HepG2 (cell line): ENCODE results near the gene LRRC3C. TPM values are rescaled to one million over a fixed set of nuclear protein-coding genes. Genes with fewer than 3 reads are reported as not detected.

Experiments
- ARNT ChIP-seq: fragments of 450-650 bp; IDR thresholded peaks from 2 replicates; pipeline ENCODE4 v1.6.1; 2017
- ETV6 ChIP-seq: sonication (generic); formaldehyde crosslinking; conservative IDR thresholded peaks from 2 replicates; pipeline ENCODE4 v1.4.0; 2020; ENCODE audit warnings: missing genetic modification reagents
- GATAD2A ChIP-seq: IDR thresholded peaks from 2 replicates; pipeline ENCODE4 v1.6.1; 2016
- KLF16 ChIP-seq, 2 experiments: sonication (generic) in 1 of 2; formaldehyde crosslinking in 1 of 2; IDR thresholded peaks; 2 replicates each; pipeline versions ENCODE4 v1.6.1 to v1.8.0; 2016 to 2023; ENCODE audit warnings: missing genetic modification reagents in 2 of 2, missing compliant biosample characterization in 1 of 2
- MIXL1 ChIP-seq: IDR thresholded peaks from 2 replicates; pipeline ENCODE4 v1.6.1; 2016
- SMC3 ChIP-seq: IDR thresholded peaks from 2 replicates; pipeline ENCODE4 v1.6.1; 2011; ENCODE audit warnings: low read length, improper control_type of control experiment
- SYNCRIP ChIP-seq: fragments of 200-400 bp; formaldehyde crosslinking; IDR thresholded peaks from 2 replicates; pipeline ENCODE4 v1.6.1; 2018; ENCODE audit warnings: mild to moderate bottlenecking, low read depth, low read length; ENCODE audit not compliant: insufficient read depth
- TARDBP ChIP-seq: sonication (generic); formaldehyde crosslinking; IDR thresholded peaks from 2 replicates; pipeline ENCODE4 v1.8.0; 2022; ENCODE audit warnings: mild to moderate bottlenecking, missing genetic modification reagents
- THRA ChIP-seq: sonication (generic); formaldehyde crosslinking; IDR thresholded peaks from 2 replicates; pipeline ENCODE4 v1.4.0; 2020; ENCODE audit warnings: missing genetic modification reagents, borderline replicate concordance
- ZBTB25 ChIP-seq: IDR thresholded peaks from 2 replicates; pipeline ENCODE4 v1.6.1; 2018; ENCODE audit warnings: missing genetic modification reagents
- ZNF224 ChIP-seq: sonication (generic); formaldehyde crosslinking; IDR thresholded peaks from 2 replicates; pipeline ENCODE4 v1.5.0; 2020; ENCODE audit warnings: mild to moderate bottlenecking, missing genetic modification reagents
- ZNF230 ChIP-seq: sonication (generic); formaldehyde crosslinking; IDR thresholded peaks from 2 replicates; pipeline ENCODE4 v1.4.0; 2020; ENCODE audit warnings: mild to moderate bottlenecking, missing genetic modification reagents
- ZNF446 ChIP-seq: sonication (generic); formaldehyde crosslinking; IDR thresholded peaks from 2 replicates; pipeline ENCODE4 v1.5.0; 2020; ENCODE audit warnings: mild to moderate bottlenecking, missing genetic modification reagents
- polyA plus RNA-seq, 8 experiments: library from polyadenylated mRNA; depleted of rRNA in 3 of 8; stranded (reverse) in 7 of 8; unstranded in 1 of 8; fragments of >200 nt; fragmentation: Illumina TruSeq in 4 of 8; extraction: Trizol in 4 of 8; gene quantifications; 2 replicates each; pipeline versions ENCODE4 v1.2.1 to v1.2.3, GENCODE V29; 2011 to 2016; ENCODE audit warnings: low read depth in 4 of 8, missing spikeins in 1 of 8, mixed read lengths in 1 of 8; ENCODE audit not compliant: insufficient read depth in 1 of 8
- total RNA-seq, 5 experiments: library from RNA; depleted of rRNA; stranded (reverse); fragments of >200 nt; fragmentation: Illumina TruSeq; extraction: Trizol; gene quantifications; 2 replicates each; pipeline ENCODE4 v1.2.3, GENCODE V29; 2016; ENCODE audit warnings: low read depth in 1 of 5
- TF ChIP-seq, protein P1 (sequence below): sonication (generic); formaldehyde crosslinking; IDR thresholded peaks from 2 replicates; pipeline ENCODE4 v1.8.1; 2023; ENCODE audit warnings: mild to moderate bottlenecking, moderate library complexity, missing genetic modification reagents
- TF ChIP-seq, protein P2 (sequence below), 2 experiments: sonication (generic) in 1 of 2; formaldehyde crosslinking in 1 of 2; IDR thresholded peaks; 2 replicates each; pipeline versions ENCODE4 v1.4.0 to v1.6.1; 2018 to 2020; ENCODE audit warnings: missing genetic modification reagents in 2 of 2, borderline replicate concordance in 1 of 2, low read depth in 1 of 2, mild to moderate bottlenecking in 1 of 2, missing biosample characterization in 1 of 2
- TF ChIP-seq, protein P3 (sequence below): sonication (generic); formaldehyde crosslinking; IDR thresholded peaks from 2 replicates; pipeline ENCODE4 v1.4.0; 2020; ENCODE audit warnings: low read depth, mild to moderate bottlenecking, missing genetic modification reagents
- TF ChIP-seq, protein P4 (sequence below): fragments of 450-650 bp; IDR thresholded peaks from 2 replicates; pipeline ENCODE4 v1.6.1; 2017
- TF ChIP-seq, protein P5 (sequence below): sonication (generic); formaldehyde crosslinking; IDR thresholded peaks from 2 replicates; pipeline ENCODE4 v1.4.0; 2020; ENCODE audit warnings: missing genetic modification reagents

LRRC3C gene
- total and polyA plus RNA-seq, 2 of the 13 experiments (the other 11 are each of a cell fraction or from before 2014, with no cell fraction given) = 0.17 TPM; not detected in 1

- TF ChIP-seq ZNF230 (CRISPR knock-in tag) (0 out of 2 replicates have a peak, but pooled peaks have one; percentile 22), TARDBP (no peak; the same call in 1 of the 2 replicates), MIXL1 (CRISPR knock-in tag) (no peak), THRA (CRISPR knock-in tag) (no peak), SYNCRIP (no peak), ETV6 (CRISPR knock-in tag) (0 out of 2 replicates have a peak, but pooled peaks have one; percentile 10), ARNT (no peak), GATAD2A (CRISPR knock-in tag) (no peak; the same call in 1 of the 2 replicates), ZNF446 (CRISPR knock-in tag) (no peak), ZNF224 (CRISPR knock-in tag) (0 out of 2 replicates have a peak, but pooled peaks have one; percentile 15), ZBTB25 (CRISPR knock-in tag) (no peak), KLF16 (CRISPR knock-in tag; IDR thresholded peaks at IDR 0.05) (no peak), SMC3 (no peak)
- TF ChIP-seq, protein P1, sequence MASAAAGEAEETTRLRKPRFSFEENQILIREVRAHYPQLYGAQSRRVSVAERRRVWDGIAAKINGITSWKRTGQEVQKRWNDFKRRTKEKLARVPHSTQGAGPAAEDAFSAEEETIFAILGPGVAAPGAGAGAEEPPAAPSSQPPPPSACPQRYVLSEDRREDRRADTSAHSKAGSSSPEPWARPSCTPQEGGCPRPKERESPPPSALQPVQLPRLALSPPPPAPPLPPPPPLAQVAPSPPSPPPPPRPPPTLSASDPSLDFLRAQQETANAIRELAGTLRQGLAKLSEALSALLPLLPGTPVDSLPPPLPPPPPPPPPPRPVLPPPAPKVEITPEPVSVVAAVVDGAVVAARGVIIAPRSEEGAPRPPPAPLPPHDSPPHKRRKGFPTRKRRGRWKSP = 0 out of 2 replicates have a peak, but pooled peaks have one; percentile 47
- TF ChIP-seq, protein P2, sequence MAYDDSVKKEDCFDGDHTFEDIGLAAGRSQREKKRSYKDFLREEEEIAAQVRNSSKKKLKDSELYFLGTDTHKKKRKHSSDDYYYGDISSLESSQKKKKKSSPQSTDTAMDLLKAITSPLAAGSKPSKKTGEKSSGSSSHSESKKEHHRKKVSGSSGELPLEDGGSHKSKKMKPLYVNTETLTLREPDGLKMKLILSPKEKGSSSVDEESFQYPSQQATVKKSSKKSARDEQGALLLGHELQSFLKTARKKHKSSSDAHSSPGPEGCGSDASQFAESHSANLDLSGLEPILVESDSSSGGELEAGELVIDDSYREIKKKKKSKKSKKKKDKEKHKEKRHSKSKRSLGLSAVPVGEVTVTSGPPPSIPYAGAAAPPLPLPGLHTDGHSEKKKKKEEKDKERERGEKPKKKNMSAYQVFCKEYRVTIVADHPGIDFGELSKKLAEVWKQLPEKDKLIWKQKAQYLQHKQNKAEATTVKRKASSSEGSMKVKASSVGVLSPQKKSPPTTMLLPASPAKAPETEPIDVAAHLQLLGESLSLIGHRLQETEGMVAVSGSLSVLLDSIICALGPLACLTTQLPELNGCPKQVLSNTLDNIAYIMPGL (CRISPR knock-in tag; IDR thresholded peaks at IDR 0.05; ENCODE audit: borderline replicate concordance in 1 of 2, low read depth in 1 of 2) = no peak; a peak in 2 of 4 replicates
- TF ChIP-seq, protein P3, sequence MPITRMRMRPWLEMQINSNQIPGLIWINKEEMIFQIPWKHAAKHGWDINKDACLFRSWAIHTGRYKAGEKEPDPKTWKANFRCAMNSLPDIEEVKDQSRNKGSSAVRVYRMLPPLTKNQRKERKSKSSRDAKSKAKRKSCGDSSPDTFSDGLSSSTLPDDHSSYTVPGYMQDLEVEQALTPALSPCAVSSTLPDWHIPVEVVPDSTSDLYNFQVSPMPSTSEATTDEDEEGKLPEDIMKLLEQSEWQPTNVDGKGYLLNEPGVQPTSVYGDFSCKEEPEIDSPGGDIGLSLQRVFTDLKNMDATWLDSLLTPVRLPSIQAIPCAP (CRISPR knock-in tag) = no peak
- TF ChIP-seq, protein P4, sequence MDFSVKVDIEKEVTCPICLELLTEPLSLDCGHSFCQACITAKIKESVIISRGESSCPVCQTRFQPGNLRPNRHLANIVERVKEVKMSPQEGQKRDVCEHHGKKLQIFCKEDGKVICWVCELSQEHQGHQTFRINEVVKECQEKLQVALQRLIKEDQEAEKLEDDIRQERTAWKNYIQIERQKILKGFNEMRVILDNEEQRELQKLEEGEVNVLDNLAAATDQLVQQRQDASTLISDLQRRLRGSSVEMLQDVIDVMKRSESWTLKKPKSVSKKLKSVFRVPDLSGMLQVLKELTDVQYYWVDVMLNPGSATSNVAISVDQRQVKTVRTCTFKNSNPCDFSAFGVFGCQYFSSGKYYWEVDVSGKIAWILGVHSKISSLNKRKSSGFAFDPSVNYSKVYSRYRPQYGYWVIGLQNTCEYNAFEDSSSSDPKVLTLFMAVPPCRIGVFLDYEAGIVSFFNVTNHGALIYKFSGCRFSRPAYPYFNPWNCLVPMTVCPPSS = no peak
- TF ChIP-seq, protein P5, sequence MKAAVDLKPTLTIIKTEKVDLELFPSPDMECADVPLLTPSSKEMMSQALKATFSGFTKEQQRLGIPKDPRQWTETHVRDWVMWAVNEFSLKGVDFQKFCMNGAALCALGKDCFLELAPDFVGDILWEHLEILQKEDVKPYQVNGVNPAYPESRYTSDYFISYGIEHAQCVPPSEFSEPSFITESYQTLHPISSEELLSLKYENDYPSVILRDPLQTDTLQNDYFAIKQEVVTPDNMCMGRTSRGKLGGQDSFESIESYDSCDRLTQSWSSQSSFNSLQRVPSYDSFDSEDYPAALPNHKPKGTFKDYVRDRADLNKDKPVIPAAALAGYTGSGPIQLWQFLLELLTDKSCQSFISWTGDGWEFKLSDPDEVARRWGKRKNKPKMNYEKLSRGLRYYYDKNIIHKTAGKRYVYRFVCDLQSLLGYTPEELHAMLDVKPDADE (CRISPR knock-in tag) = no peak
Measured at GRCh38 chr17:39927929-39928857, 661 bp downstream of the LRRC3C start (continued).
